Stomach smooth muscle (tissue), 2 donors: ENCODE data around the gene TREM1.

Source experiments
- H3K27ac ChIP-seq: one replicate; pipeline ENCODE4 v1.7.0; 2013; ENCODE audit warnings: mild to moderate bottlenecking, low read length, inconsistent platforms
- H3K27me3 ChIP-seq, 2 donors: one replicate each; pipeline ENCODE4 v1.7.0; 2013; ENCODE audit warnings: low read length in 2 of 2; ENCODE audit not compliant: insufficient read depth in 2 of 2, control insufficient read depth in 1 of 2
- H3K36me3 ChIP-seq, 2 donors: one replicate each; pipeline ENCODE4 v1.7.0; 2013; ENCODE audit warnings: low read length in 2 of 2; ENCODE audit not compliant: control insufficient read depth in 2 of 2, insufficient read depth in 2 of 2
- H3K4me1 ChIP-seq: one replicate; pipeline ENCODE4 v1.7.0; 2013; ENCODE audit warnings: low read length; ENCODE audit not compliant: control insufficient read depth, insufficient read depth
- H3K4me3 ChIP-seq, 2 donors: one replicate each; pipeline ENCODE4 v1.7.0; 2013; ENCODE audit warnings: low read length in 2 of 2
- H3K9ac ChIP-seq, 2 donors: one replicate each; pipeline ENCODE4 v1.7.0; 2013; ENCODE audit warnings: low read length in 2 of 2, mild to moderate bottlenecking in 1 of 2
- H3K9me3 ChIP-seq, 2 donors: one replicate each; pipeline ENCODE4 v1.7.0; 2013; ENCODE audit warnings: low read length in 2 of 2; ENCODE audit not compliant: control insufficient read depth in 2 of 2
- donor health status: healthy.
- donor health status: Pancreatic carcinoma.

Gene TREM1

GRCh38 chr6:41232667-41233066 is 53.8 kb downstream of the TREM1 start:
- Histone ChIP-seq H3K9me3 (no peaks in the 10 kb centered on the region), H3K9ac (no peak overlapping the region), H3K36me3 (no peaks in the 10 kb centered on the region), H3K4me3 (no peak overlapping the region), H3K4me1 (no peaks in the 10 kb centered on the region), H3K27me3 (peaks cover 0 to 14% of the 10 kb centered on the region in 2 donors), H3K27ac (no peak overlapping the region)

GRCh38 chr6:41231246-41231645 is 55.2 kb downstream of the TREM1 start:
- Histone ChIP-seq H3K36me3 (no peaks in the 10 kb centered on the region), H3K4me1 (no peaks in the 10 kb centered on the region), H3K4me3 (no peak overlapping the region), H3K9ac (no peak overlapping the region), H3K27ac (no peak overlapping the region), H3K9me3 (no peaks in the 10 kb centered on the region), H3K27me3 (peaks cover 0 to 16% of the 10 kb centered on the region in 2 donors)

GRCh38 chr6:41229721-41230120 is 56.8 kb downstream of the TREM1 start:
- Histone ChIP-seq H3K9ac (no peak overlapping the region), H3K27me3 (peaks cover 0 to 16% of the 10 kb centered on the region in 2 donors), H3K4me1 (no peaks in the 10 kb centered on the region), H3K36me3 (no peaks in the 10 kb centered on the region), H3K4me3 (no peak overlapping the region), H3K27ac (no peak overlapping the region), H3K9me3 (no peaks in the 10 kb centered on the region)

GRCh38 chr6:41228616-41229015 is 57.9 kb downstream of the TREM1 start:
- Histone ChIP-seq H3K27me3 (peaks cover 0 to 16% of the 10 kb centered on the region in 2 donors), H3K27ac (no peak overlapping the region), H3K4me3 (no peak overlapping the region), H3K4me1 (no peaks in the 10 kb centered on the region), H3K36me3 (no peaks in the 10 kb centered on the region), H3K9ac (no peak overlapping the region), H3K9me3 (no peaks in the 10 kb centered on the region)

- H3K27me3 ChIP-seq = peaks cover 0 to 20% of the 10 kb centered on the region in 2 donors
- H3K9ac ChIP-seq = no peak within 1 kb of the TSS
- H3K27ac ChIP-seq = no peak within 1 kb of the TSS
- no peaks in the 10 kb centered on the region for H3K36me3 ChIP-seq
- H3K4me3 ChIP-seq = no peak within 1 kb of the TSS
- no peaks in the 10 kb centered on the region for H3K9me3 ChIP-seq
- H3K4me1 ChIP-seq = no peaks in the 10 kb centered on the region
Observed at GRCh38 chr6:41228096-41228495, 58.4 kb downstream of the TREM1 start, which contains the start of gene TREML4. TSS of gene TREML4 (plus strand) at chr6:41228349. CDS start at chr6:41228428, 79 bp downstream.

- no peak overlapping the region for H3K4me3 ChIP-seq
- peaks cover 0 to 20% of the 10 kb centered on the region in 2 donors for H3K27me3 ChIP-seq
- H3K9me3 ChIP-seq = no peaks in the 10 kb centered on the region
- no peak overlapping the region for H3K27ac ChIP-seq
- no peaks in the 10 kb centered on the region for H3K36me3 ChIP-seq
- H3K9ac ChIP-seq = no peak overlapping the region
- H3K4me1 ChIP-seq = no peaks in the 10 kb centered on the region
Observed at GRCh38 chr6:41226752-41227151, 59.7 kb downstream of the TREM1 start.

- no peak overlapping the region for H3K9ac ChIP-seq
- H3K27me3 ChIP-seq = peaks cover 0 to 19% of the 10 kb centered on the region in 2 donors
- H3K27ac ChIP-seq = no peak overlapping the region
- no peaks in the 10 kb centered on the region for H3K4me1 ChIP-seq
- peaks cover 0 to 6% of the 10 kb centered on the region in 2 donors for H3K9me3 ChIP-seq
- no peaks in the 10 kb centered on the region for H3K36me3 ChIP-seq
- no peak overlapping the region for H3K4me3 ChIP-seq
Observed at GRCh38 chr6:41224800-41225199, 61.7 kb downstream of the TREM1 start.
